Endothelial cell of umbilical vein (primary cell): Measurements from ENCODE around the gene ADAMTSL3. TPM values are rescaled to one million over a fixed set of nuclear protein-coding genes. Genes with fewer than 3 reads are reported as not detected.

Source experiments
- BruUV-seq: library from RNA; stranded (reverse); fragments of 400-500 nt; replicated peaks from 2 replicates; lab custom pipeline; 2021; lab: Mats Ljungman, UMichigan
- CTCF ChIA-PET: fragments of 300-600, 350-600 bp; sonication (Branson Sonifier 250); formaldehyde crosslinking; loops from one replicate; lab custom pipeline; 2021; ENCODE audit warnings: antibody characterized with exemption, inconsistent platforms; lab: Charles Lee
- POLR2A ChIA-PET: fragments of 300-600, 350-600 bp; sonication (Branson Sonifier 250); formaldehyde crosslinking; loops from one replicate; lab custom pipeline; 2021; ENCODE audit warnings: antibody characterized with exemption, inconsistent platforms; lab: Charles Lee
- DNase-seq: peaks from one replicate; pipeline ENCODE4 v3.0.0-alpha.2; 2011; ENCODE audit warnings: low read depth, low spot score
- FAIRE-seq: peaks from 2 replicates; lab custom pipeline; 2011; peaks lifted over from hg19 to GRCh38; lab: Jason Lieb, UNC
- H2AFZ ChIP-seq: 2 replicates; pipeline ENCODE4 v1.6.0; 2012; ENCODE audit warnings: low read depth, low read length, control low read depth, inconsistent platforms
- H3K27ac ChIP-seq: 2 replicates; pipeline ENCODE4 v1.5.1; 2011; ENCODE audit warnings: low read depth, mild to moderate bottlenecking, control low read depth, low read length, moderate library complexity; ENCODE audit not compliant: insufficient read depth
- H3K27me3 ChIP-seq, 2 experiments: 2 replicates each; pipeline versions ENCODE4 v1.6.0 to v1.6.1; 2011; ENCODE audit warnings: low read length in 2 of 2, mixed read lengths in 1 of 2; ENCODE audit not compliant: control insufficient read depth in 2 of 2, insufficient read depth in 2 of 2
- H3K36me3 ChIP-seq, 2 experiments: 2 replicates in 1 of 2; 3 replicates in 1 of 2; pipeline ENCODE4 v1.5.1; 2011; ENCODE audit warnings: low read length in 2 of 2, mild to moderate bottlenecking in 1 of 2, moderate library complexity in 1 of 2; ENCODE audit not compliant: control insufficient read depth in 2 of 2, insufficient read depth in 2 of 2; ENCODE audit errors: extremely low read depth in 1 of 2
- H3K4me1 ChIP-seq: 3 replicates; pipeline ENCODE4 v1.5.1; 2011; ENCODE audit warnings: mild to moderate bottlenecking, low read length; ENCODE audit not compliant: control insufficient read depth, insufficient read depth; ENCODE audit errors: extremely low read depth
- H3K4me2 ChIP-seq: 2 replicates; pipeline ENCODE4 v1.6.1; 2011; ENCODE audit warnings: low read length, control low read depth, mixed read lengths; ENCODE audit not compliant: insufficient read depth
- H3K4me3 ChIP-seq, 3 experiments: fragments of 200-600 bp in 1 of 3; sonication (generic), shearing (Covaris generic) in 1 of 3; replicated peaks in 1 of 3; 2 replicates each; pipeline ENCODE4 v1.5.1; 2011 to 2016; ENCODE audit warnings: control low read depth in 3 of 3, low read length in 3 of 3, mild to moderate bottlenecking in 2 of 3, inconsistent platforms in 1 of 3, low read depth in 1 of 3, moderate library complexity in 1 of 3; ENCODE audit not compliant: insufficient read depth in 1 of 3
- H3K79me2 ChIP-seq: 2 replicates; pipeline ENCODE4 v1.6.0; 2012; ENCODE audit warnings: low read length, inconsistent platforms; ENCODE audit not compliant: control insufficient read depth, insufficient read depth
- H3K9ac ChIP-seq: replicated peaks from 2 replicates; pipeline ENCODE3; 2011; ENCODE audit warnings: low read length, control low read depth; ENCODE audit not compliant: insufficient read depth; ENCODE audit errors: extremely low read depth
- H3K9me1 ChIP-seq: replicated peaks from 3 replicates; pipeline ENCODE4 v1.6.0; 2011; ENCODE audit warnings: mild to moderate bottlenecking, low read length; ENCODE audit not compliant: control insufficient read depth, insufficient read depth; ENCODE audit errors: extremely low read depth
- H3K9me3 ChIP-seq: replicated peaks from 2 replicates; pipeline ENCODE4 v1.5.1; 2012; ENCODE audit warnings: low read length, inconsistent platforms; ENCODE audit not compliant: control insufficient read depth, insufficient read depth
- H4K20me1 ChIP-seq: replicated peaks from 2 replicates; pipeline ENCODE3; 2011; ENCODE audit warnings: mild to moderate bottlenecking, low read length; ENCODE audit not compliant: control insufficient read depth, insufficient read depth; ENCODE audit errors: extremely low read depth
- EZH2 ChIP-seq: IDR thresholded peaks from 2 replicates; pipeline ENCODE4 v1.6.1; 2012; ENCODE audit warnings: borderline replicate concordance, low read depth, mild to moderate bottlenecking, moderate library complexity, low read length, inconsistent platforms; ENCODE audit not compliant: severe bottlenecking
- FOS ChIP-seq: IDR thresholded peaks from 2 replicates; pipeline ENCODE4 v1.6.1; 2011; ENCODE audit warnings: mild to moderate bottlenecking, low read length, moderate library complexity, borderline replicate concordance; ENCODE audit not compliant: insufficient read depth
- GATA2 ChIP-seq: IDR thresholded peaks from 2 replicates; pipeline ENCODE4 v1.7.0; 2011; ENCODE audit warnings: low read depth, mild to moderate bottlenecking, moderate library complexity, mixed read lengths, low read length; ENCODE audit not compliant: insufficient read length, insufficient read depth
- JUN ChIP-seq: IDR thresholded peaks from 2 replicates; pipeline ENCODE4 v1.6.1; 2011; ENCODE audit warnings: borderline replicate concordance, low read depth; ENCODE audit not compliant: insufficient read length, insufficient read depth
- MYC ChIP-seq: IDR thresholded peaks from one replicate; pipeline ENCODE4 v1.6.1; 2011; ENCODE audit warnings: mild to moderate bottlenecking, low read depth, low read length
- POLR2A ChIP-seq: IDR thresholded peaks from 2 replicates; pipeline ENCODE4 v1.6.1; 2012; ENCODE audit warnings: low read depth, mild to moderate bottlenecking, control low read depth, low read length
- POLR2AphosphoS5 ChIP-seq: IDR thresholded peaks from 2 replicates; pipeline ENCODE4 v1.6.1; 2012; ENCODE audit warnings: low read depth, mild to moderate bottlenecking, control low read depth, low read length, moderate library complexity; ENCODE audit not compliant: insufficient read depth
- dilution Hi-C: fragments of 300-500 bp; cut with MboI; formaldehyde crosslinking; loops from one replicate; pipeline ENCODE4 v1.15.0; 2019; ENCODE audit warnings: low sequenced_read_pairs; ENCODE audit not compliant: extremely low pct_ligation_motif_present
- intact Hi-C: fragments of 100-400 bp; cut with micrococcal nuclease; formaldehyde crosslinking; loops from one replicate; pipeline ENCODE4 v1.10.0; 2022
- polyA plus RNA-seq, 4 experiments: library from polyadenylated mRNA; depleted of rRNA in 3 of 4; stranded (reverse) in 3 of 4; unstranded in 1 of 4; fragments of >200 nt; gene quantifications; 2 replicates each; pipeline versions ENCODE4 v1.2.1 to v1.2.3, GENCODE V29; 2011 to 2012; ENCODE audit warnings: missing spikeins in 1 of 4
- total RNA-seq: library from RNA; stranded (reverse); gene quantifications from 2 replicates; pipeline ENCODE4 v1.2.3, GENCODE V29; 2021
- TF ChIP-seq, protein P1 (sequence below): IDR thresholded peaks from 2 replicates; pipeline ENCODE4 v1.6.1; 2011; ENCODE audit not compliant: insufficient read depth, insufficient read length
- TF ChIP-seq, protein P2 (sequence below), 2 donors: IDR thresholded peaks; 1 replicate in 1 of 2; 2 replicates in 1 of 2; pipeline ENCODE4 v1.5.1; 2011; ENCODE audit warnings: low read length in 2 of 2, mild to moderate bottlenecking in 2 of 2, moderate library complexity in 2 of 2, control low read depth in 1 of 2, inconsistent platforms in 1 of 2, low read depth in 1 of 2; ENCODE audit not compliant: insufficient read depth in 1 of 2; ENCODE audit errors: extremely low read depth in 1 of 2

ADAMTSL3 gene
- total and polyA plus RNA-seq, 2 donors (not counting 3 experiments of a cell fraction or from before 2014, with no cell fraction given): not detected

DNA sequence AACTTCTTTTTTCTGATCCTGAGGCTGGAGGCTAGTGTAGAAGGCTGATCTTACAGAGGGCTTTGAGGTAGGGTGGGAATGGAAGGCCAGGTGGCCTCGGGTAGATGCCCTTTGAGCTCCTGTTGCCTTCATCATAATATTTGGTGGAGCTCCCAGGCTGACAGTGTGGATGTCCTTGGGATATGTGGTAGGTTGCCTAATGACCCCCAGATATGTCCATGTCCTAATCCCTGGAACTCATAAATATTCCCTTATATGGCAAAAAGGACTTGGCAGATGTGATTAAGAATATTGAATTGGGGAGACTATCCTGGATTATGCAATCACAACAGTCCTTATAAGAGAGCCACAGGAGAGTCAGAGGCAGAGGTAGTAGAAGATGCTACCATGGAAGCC, 5.5 kb downstream of the ADAMTSL3 start:
- TF ChIP-seq GATA2 (no peak), FOS (no peak), POLR2AphosphoS5 (no peak), EZH2 (no peak), JUN (no peak), POLR2A (no peak), MYC (no peak)
- TF ChIP-seq, protein P1, sequence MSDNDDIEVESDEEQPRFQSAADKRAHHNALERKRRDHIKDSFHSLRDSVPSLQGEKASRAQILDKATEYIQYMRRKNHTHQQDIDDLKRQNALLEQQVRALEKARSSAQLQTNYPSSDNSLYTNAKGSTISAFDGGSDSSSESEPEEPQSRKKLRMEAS: no peak
- TF ChIP-seq, protein P2, sequence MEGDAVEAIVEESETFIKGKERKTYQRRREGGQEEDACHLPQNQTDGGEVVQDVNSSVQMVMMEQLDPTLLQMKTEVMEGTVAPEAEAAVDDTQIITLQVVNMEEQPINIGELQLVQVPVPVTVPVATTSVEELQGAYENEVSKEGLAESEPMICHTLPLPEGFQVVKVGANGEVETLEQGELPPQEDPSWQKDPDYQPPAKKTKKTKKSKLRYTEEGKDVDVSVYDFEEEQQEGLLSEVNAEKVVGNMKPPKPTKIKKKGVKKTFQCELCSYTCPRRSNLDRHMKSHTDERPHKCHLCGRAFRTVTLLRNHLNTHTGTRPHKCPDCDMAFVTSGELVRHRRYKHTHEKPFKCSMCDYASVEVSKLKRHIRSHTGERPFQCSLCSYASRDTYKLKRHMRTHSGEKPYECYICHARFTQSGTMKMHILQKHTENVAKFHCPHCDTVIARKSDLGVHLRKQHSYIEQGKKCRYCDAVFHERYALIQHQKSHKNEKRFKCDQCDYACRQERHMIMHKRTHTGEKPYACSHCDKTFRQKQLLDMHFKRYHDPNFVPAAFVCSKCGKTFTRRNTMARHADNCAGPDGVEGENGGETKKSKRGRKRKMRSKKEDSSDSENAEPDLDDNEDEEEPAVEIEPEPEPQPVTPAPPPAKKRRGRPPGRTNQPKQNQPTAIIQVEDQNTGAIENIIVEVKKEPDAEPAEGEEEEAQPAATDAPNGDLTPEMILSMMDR (IDR thresholded peaks at IDR 0.05; ENCODE audit: extremely low read depth in 1 of 2, insufficient read depth in 1 of 2, low read depth in 1 of 2, low read length in 2 of 2): no peak
- Histone ChIP-seq H3K79me2 (no peaks in the 10 kb centered on the region), H4K20me1 (no peaks in the 10 kb centered on the region), H3K27ac (no peak overlapping the region), H3K4me1 (no peaks in the 10 kb centered on the region), H3K9me1 (no peaks in the 10 kb centered on the region), H3K27me3 (peaks cover 8 to 9% of the 10 kb centered on the region in 2 experiments), H3K4me3 (no peak overlapping the region), H2AFZ (no peak overlapping the region), H3K4me2 (no peak overlapping the region), H3K36me3 (no peaks in the 10 kb centered on the region), H3K9ac (no peak overlapping the region), H3K9me3 (no peaks in the 10 kb centered on the region)
- no peak for FAIRE-seq
- dilution Hi-C loops (no loop called here), intact Hi-C loops (no loop called here)
- ChIA-PET POLR2A (no interaction called here), CTCF (no interaction called here)
- no peak for DNase-seq
- no TSS peak for BruUV-seq
